Osteoblast (primary cell): Measurements from ENCODE around the gene PAPLN. TPM values are rescaled to one million over a fixed set of nuclear protein-coding genes. Genes with fewer than 3 reads are reported as not detected.

Experiments
- DNase-seq: peaks from one replicate; pipeline ENCODE4 v3.0.0; 2011; ENCODE audit warnings: low spot score, mixed read lengths; ENCODE audit not compliant: insufficient read length; ENCODE audit errors: missing footprints
- H2AFZ ChIP-seq: 2 replicates; pipeline ENCODE4 v1.6.0; 2011; ENCODE audit warnings: mild to moderate bottlenecking, low read length
- H3K27ac ChIP-seq: 2 replicates; pipeline ENCODE4 v1.5.1; 2011; ENCODE audit warnings: mild to moderate bottlenecking, low read depth, low read length, moderate library complexity
- H3K27me3 ChIP-seq: 2 replicates; pipeline ENCODE4 v1.6.0; 2012; ENCODE audit warnings: mild to moderate bottlenecking, control low read depth, inconsistent platforms, low read length, moderate library complexity; ENCODE audit not compliant: insufficient read depth
- H3K36me3 ChIP-seq: 2 replicates; pipeline ENCODE4 v1.5.1; 2011; ENCODE audit warnings: mild to moderate bottlenecking, low read length, control low read depth, moderate library complexity; ENCODE audit not compliant: insufficient read depth
- H3K4me1 ChIP-seq: 2 replicates; pipeline ENCODE4 v1.5.1; 2011; ENCODE audit warnings: mild to moderate bottlenecking, low read length, control low read depth, moderate library complexity; ENCODE audit not compliant: insufficient read depth
- H3K4me2 ChIP-seq: 2 replicates; pipeline ENCODE4 v1.6.0; 2011; ENCODE audit warnings: mild to moderate bottlenecking, low read length; ENCODE audit not compliant: insufficient read depth
- H3K4me3 ChIP-seq: fragments of 200-600 bp; sonication (generic); 3 replicates; pipeline ENCODE4 v1.5.1; 2012; ENCODE audit warnings: mild to moderate bottlenecking, low read length, inconsistent platforms; ENCODE audit not compliant: insufficient read depth
- H3K79me2 ChIP-seq: 2 replicates; pipeline ENCODE4 v1.6.0; 2012; ENCODE audit warnings: mild to moderate bottlenecking, low read length, control low read depth, inconsistent platforms; ENCODE audit not compliant: insufficient read depth
- H3K9me3 ChIP-seq: 2 replicates; pipeline ENCODE4 v1.5.1; 2011; ENCODE audit warnings: low read depth, low read length, control low read depth
- H4K20me1 ChIP-seq: 2 replicates; pipeline ENCODE4 v1.6.0; 2012; ENCODE audit warnings: mild to moderate bottlenecking, low read length, control low read depth; ENCODE audit not compliant: insufficient read depth
- total RNA-seq: library from RNA; depleted of rRNA; stranded (reverse); fragments of >200 nt; gene quantifications from 2 replicates; pipeline ENCODE4 v1.2.3, GENCODE V29; 2012
- TF ChIP-seq, protein P1 (sequence below): IDR thresholded peaks from 2 replicates; pipeline ENCODE4 v1.5.1; 2011; ENCODE audit warnings: mild to moderate bottlenecking, low read depth, low read length, moderate library complexity; ENCODE audit errors: extremely low read depth

The PAPLN gene
- total RNA-seq, 1 donor = 5.8 TPM

DNA sequence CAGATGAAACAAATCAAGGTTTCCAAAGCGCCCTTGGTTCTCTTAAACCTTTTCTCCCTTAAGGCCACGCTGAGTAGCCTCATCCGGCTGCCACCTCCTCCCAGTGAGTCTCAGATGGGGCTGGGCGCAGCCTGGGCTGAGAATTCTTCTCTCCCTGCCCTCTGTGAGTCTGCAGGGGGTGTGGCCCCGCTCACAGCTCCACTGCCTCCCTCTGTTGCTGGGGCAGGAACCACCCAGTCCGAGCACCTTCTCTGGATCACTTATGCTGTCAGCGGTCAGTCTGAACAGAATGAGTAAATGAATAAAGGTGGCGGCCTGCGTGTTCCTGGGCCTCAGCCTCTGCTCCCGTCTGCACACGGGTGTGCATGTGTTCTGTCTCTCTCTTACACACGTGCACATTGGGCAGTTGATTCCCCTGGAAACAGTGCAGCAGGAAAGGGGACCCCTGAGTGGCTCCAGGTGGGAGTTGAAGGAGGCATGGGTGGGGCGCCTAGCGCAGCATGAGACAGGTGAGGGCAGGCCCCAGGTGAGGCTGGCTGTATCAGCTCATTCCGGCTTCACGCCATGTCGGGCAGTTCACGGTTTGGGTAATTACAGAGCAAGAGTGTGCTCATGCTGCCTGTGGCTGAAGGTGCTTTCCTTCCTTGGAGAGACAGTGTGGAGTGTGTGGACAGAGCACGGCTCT, 4.3 kb downstream of the PAPLN start:
- Histone ChIP-seq H3K4me1 (peaks cover 30% of the 10 kb centered on the region), H3K79me2 (no peaks in the 10 kb centered on the region), H4K20me1 (peaks cover 11% of the 10 kb centered on the region), H3K27me3 (peaks cover 32% of the 10 kb centered on the region), H3K36me3 (no peaks in the 10 kb centered on the region), H3K27ac (no peak overlapping the region), H3K4me3 (no peak overlapping the region), H3K4me2 (no peak overlapping the region), H3K9me3 (no peaks in the 10 kb centered on the region), H2AFZ (no peak overlapping the region)
- TF ChIP-seq, protein P1, sequence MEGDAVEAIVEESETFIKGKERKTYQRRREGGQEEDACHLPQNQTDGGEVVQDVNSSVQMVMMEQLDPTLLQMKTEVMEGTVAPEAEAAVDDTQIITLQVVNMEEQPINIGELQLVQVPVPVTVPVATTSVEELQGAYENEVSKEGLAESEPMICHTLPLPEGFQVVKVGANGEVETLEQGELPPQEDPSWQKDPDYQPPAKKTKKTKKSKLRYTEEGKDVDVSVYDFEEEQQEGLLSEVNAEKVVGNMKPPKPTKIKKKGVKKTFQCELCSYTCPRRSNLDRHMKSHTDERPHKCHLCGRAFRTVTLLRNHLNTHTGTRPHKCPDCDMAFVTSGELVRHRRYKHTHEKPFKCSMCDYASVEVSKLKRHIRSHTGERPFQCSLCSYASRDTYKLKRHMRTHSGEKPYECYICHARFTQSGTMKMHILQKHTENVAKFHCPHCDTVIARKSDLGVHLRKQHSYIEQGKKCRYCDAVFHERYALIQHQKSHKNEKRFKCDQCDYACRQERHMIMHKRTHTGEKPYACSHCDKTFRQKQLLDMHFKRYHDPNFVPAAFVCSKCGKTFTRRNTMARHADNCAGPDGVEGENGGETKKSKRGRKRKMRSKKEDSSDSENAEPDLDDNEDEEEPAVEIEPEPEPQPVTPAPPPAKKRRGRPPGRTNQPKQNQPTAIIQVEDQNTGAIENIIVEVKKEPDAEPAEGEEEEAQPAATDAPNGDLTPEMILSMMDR = no peak
- peak; percentile 85 for DNase-seq

DNA sequence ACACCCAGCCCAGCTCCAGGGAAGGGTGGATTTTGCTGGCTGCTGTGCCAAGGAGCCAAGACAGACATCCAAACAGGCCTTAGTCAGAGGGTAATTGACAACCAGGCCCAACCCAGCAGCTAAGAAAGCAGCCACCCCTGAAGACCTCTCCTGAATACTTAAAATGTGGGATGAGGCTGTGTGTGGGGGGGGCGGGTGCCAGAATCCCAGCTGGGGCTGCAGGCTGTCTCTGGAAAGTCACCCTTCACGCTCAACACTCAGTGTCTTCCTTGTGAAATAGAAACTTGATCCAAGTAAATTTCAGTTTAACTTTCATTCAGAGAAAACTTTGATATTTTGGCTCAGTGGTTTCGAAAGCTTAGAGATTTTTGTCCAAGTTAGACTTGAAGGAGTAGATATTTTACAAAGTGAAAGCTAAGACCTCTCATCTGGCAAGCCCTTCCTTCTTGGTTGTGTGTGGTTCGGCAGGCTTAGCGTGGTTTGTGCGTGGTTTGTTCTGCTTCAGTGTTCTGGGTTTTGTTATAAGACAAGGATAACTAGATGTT, 5.1 kb downstream of the PAPLN start:
- no peaks in the 10 kb centered on the region for H3K9me3 ChIP-seq
- no peaks in the 10 kb centered on the region for H3K36me3 ChIP-seq
- peaks cover 11% of the 10 kb centered on the region for H4K20me1 ChIP-seq
- peak overlapping the region; percentile 50 for H3K4me3 ChIP-seq
- peaks cover 24% of the 10 kb centered on the region for H3K27me3 ChIP-seq
- H2AFZ ChIP-seq = no peak overlapping the region
- TF ChIP-seq, protein P1 = no peak
- H3K4me1 ChIP-seq = peaks cover 38% of the 10 kb centered on the region
- DNase-seq = peak; percentile 92
- H3K4me2 ChIP-seq = peak overlapping the region; percentile 43
- H3K27ac ChIP-seq = no peak overlapping the region
- no peaks in the 10 kb centered on the region for H3K79me2 ChIP-seq

DNA sequence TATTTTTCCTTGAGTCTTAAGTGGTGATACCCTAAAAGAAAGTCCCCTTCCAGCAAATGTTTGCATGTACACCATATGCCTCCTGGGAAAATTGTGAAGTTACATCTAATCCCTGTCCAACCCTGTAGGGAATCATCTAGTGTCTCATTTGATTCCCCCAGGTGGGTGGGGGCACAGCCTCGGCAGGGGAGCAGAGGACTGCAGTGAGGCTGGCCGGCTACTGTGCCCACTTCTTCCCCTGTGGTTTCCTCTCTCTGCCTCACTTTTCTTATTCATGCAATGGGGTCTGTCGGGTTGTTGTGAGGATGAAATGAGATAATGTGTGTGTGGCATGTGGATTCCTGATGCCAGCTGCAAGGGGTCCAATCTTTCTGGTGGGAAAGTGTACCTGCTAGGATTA, 6.0 kb downstream of the PAPLN start:
- no peaks in the 10 kb centered on the region for H3K9me3 ChIP-seq

DNA sequence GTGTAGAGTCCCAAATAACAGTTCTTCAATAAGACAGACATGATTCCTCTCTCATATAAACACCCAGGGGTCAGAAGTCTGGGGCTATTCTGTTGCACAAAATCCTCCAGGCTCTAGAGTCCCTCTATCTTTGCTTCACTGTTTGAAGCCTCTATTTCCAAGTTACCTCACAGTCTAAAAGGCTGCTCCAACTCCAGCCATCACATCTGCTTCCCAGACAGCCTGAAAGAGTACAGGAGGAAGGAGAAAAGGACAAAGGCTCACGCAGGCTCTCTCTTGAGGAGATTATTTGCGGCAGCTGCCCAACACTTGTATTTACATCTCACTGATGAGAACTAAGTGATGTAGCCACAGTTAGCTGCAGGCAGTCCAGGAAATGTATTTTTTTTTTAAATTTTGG, 6.4 kb downstream of the PAPLN start:
- Histone ChIP-seq H3K9me3 (no peaks in the 10 kb centered on the region), H3K4me3 (no peak overlapping the region), H3K79me2 (no peaks in the 10 kb centered on the region), H3K27me3 (peaks cover 13% of the 10 kb centered on the region), H3K36me3 (no peaks in the 10 kb centered on the region), H2AFZ (no peak overlapping the region), H4K20me1 (peaks cover 9% of the 10 kb centered on the region), H3K27ac (no peak overlapping the region), H3K4me2 (no peak overlapping the region), H3K4me1 (peaks cover 39% of the 10 kb centered on the region)
- DNase-seq = no peak
- TF ChIP-seq, protein P1 = no peak

More for the DNA sequence above, 6.0 kb downstream of the PAPLN start:
- peaks cover 17% of the 10 kb centered on the region for H3K27me3 ChIP-seq
- H3K27ac ChIP-seq = no peak overlapping the region
- TF ChIP-seq, protein P1 = no peak
- H2AFZ ChIP-seq = no peak overlapping the region
- no peaks in the 10 kb centered on the region for H3K79me2 ChIP-seq
- H3K4me2 ChIP-seq = no peak overlapping the region
- no peak overlapping the region for H3K4me3 ChIP-seq
- peaks cover 42% of the 10 kb centered on the region for H3K4me1 ChIP-seq
- peak; percentile 14 for DNase-seq
- H4K20me1 ChIP-seq = peaks cover 11% of the 10 kb centered on the region
- H3K36me3 ChIP-seq = no peaks in the 10 kb centered on the region
